Kidney epithelial cell (primary cell): ENCODE results near the gene PTPRD. TPM values are rescaled to one million over a fixed set of nuclear protein-coding genes. Genes with fewer than 3 reads are reported as not detected.

Experiments
- DNase-seq: peaks from one replicate; pipeline ENCODE4 v3.0.0-alpha.2; 2010; ENCODE audit warnings: low read depth
- H3K27me3 ChIP-seq: 2 replicates; pipeline ENCODE4 v1.6.0; 2011; ENCODE audit warnings: low read length; ENCODE audit not compliant: control insufficient read depth, insufficient read depth
- H3K36me3 ChIP-seq: 2 replicates; pipeline ENCODE4 v1.5.1; 2011; ENCODE audit warnings: low read length; ENCODE audit not compliant: control insufficient read depth, insufficient read depth
- H3K4me3 ChIP-seq: 2 replicates; pipeline ENCODE4 v1.5.1; 2011; ENCODE audit warnings: low read depth, mild to moderate bottlenecking, control low read depth, low read length
- CTCF ChIP-seq: IDR thresholded peaks from 2 replicates; pipeline ENCODE4 v1.5.1; 2011; ENCODE audit warnings: mild to moderate bottlenecking, moderate library complexity, low read length, control low read depth, inconsistent platforms; ENCODE audit not compliant: insufficient read depth, poor library complexity, severe bottlenecking
- total RNA-seq: library from RNA; depleted of rRNA; stranded (reverse); fragments of >200 nt; gene quantifications from 2 replicates; pipeline ENCODE4 v1.2.3, GENCODE V29; 2015

The PTPRD gene
- total RNA-seq, 1 donor from 2014 or later = 18.8 TPM

DNA sequence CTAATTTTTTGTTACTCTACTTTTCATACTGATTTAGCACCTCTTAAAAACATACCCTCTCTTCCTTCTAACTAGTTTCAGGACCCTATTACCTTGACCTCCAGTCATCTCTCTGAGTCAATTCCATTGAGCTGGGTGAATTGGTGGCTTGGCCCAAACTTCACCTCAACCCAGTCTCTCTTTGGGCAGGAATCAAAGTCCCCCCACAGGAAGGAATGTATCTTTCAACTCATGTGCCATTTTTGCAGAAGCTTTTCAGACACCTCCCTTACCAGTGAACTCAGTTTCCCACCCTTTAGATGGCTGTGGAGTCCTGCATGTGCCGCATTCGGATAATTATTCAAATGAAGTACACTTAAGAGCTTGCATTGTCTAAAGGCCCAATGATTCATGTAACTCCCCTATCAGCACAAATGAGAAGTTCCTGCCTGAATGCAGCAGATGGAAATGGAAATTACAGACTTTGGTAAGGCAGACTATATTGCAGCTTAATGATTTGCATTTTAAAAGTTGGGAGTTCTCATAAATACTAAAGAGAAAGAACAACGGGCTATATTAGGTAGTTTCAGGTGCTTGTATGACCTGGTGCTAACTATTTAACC, 693.5 kb downstream of the PTPRD start:
- Histone ChIP-seq H3K27me3 (no peaks in the 10 kb centered on the region), H3K36me3 (no peaks in the 10 kb centered on the region), H3K4me3 (no peak overlapping the region)
- no peak for DNase-seq
- no peak for TF ChIP-seq CTCF

DNA sequence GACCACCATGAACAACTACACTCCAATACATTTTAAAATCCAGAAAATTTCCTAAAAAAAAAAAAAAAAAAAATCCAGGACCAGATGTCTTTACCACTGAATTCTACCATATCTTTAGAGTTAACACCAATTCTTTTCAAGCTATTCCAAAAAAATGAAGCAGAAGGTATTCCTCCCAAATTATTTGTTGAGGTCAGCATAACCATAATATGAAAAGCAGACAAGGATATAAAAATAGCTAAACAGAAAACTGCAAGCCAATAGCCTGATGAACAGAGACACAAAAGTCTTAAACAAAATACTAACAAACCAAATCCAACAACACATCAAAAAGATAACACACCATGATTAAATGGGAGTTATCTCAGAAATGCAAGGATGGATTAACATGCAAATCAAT, 695.4 kb downstream of the PTPRD start:
- Histone ChIP-seq H3K27me3 (no peaks in the 10 kb centered on the region), H3K4me3 (no peak overlapping the region), H3K36me3 (no peaks in the 10 kb centered on the region)
- DNase-seq = no peak
- no peak for TF ChIP-seq CTCF

DNA sequence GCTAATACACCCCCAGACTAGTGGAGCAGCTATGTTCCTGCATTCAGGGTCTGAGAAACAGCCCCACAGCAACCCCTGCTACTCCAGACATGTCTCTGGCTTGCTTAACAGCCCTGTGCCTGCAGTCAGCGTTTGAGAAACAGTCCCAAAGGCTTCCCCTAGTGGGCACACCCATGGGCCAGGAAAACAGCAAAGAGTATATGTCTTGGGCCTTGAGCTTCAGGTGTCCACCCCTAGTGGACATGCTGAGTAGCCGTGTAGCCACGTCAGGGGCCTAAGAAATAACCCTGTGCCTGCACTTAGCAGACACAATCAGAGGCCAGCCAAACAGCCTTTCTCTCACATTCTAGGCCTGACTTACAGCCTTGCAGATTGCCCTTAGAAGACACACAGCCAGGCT, 698.6 kb downstream of the PTPRD start:
- Histone ChIP-seq H3K27me3 (no peaks in the 10 kb centered on the region), H3K4me3 (no peak overlapping the region), H3K36me3 (no peaks in the 10 kb centered on the region)
- DNase-seq = no peak
- no peak for TF ChIP-seq CTCF

GRCh38 chr9:9913276-9913832, 699.4 kb downstream of the PTPRD start:
- Histone ChIP-seq H3K4me3 (no peak overlapping the region), H3K36me3 (no peaks in the 10 kb centered on the region), H3K27me3 (no peaks in the 10 kb centered on the region)
- TF ChIP-seq CTCF = no peak
- DNase-seq = peak; percentile 42

DNA sequence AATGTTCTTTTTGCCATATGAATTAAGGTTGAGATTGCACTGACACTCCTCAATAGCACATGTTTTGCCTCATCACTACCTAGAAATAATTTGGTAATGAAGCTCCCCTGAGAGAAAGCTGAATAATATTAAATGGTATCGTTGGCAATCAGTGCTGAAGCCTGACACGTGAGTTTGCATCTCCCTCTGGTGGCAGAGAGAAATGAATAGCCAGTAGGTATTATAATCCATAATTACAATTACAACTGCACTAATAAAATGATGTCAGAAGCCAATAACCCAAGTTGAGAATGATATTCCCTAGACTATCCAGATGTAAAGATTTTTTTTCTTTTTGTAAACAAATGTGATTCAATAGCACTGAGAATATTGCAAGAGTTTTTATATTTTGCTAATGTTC, 700.3 kb downstream of the PTPRD start:
- no peaks in the 10 kb centered on the region for H3K36me3 ChIP-seq
- TF ChIP-seq CTCF = peak; percentile 43
- no peak overlapping the region for H3K4me3 ChIP-seq
- DNase-seq = no peak
- H3K27me3 ChIP-seq = no peaks in the 10 kb centered on the region

- Histone ChIP-seq H3K27me3 (no peaks in the 10 kb centered on the region), H3K36me3 (no peaks in the 10 kb centered on the region), H3K4me3 (no peak overlapping the region)
- no peak for DNase-seq
- no peak for TF ChIP-seq CTCF
Measured at GRCh38 chr9:9905736-9906135, 707.1 kb downstream of the PTPRD start.
